ENCODE measurements around the gene SLC6A11.

SLC6A11 gene

DNA sequence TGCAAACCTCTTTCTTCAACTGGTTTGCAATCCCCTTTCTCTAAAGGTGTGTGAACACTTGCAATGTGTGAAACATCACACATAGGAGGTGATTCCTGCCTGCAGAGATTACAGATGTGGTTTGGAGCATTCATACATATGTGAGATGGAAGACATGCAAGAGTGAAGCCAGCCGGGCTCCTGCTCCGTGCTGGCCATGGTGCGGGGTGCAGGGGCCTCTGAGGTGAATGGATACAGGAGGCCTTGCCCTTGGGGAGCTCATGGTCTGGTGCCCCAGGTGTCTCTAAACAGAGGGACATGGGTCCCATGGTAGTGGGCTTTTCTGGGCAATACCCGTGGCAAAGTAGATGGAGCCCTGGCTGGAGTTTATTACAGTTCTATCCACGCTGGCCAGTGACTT lies 6.0 kb downstream of the SLC6A11 start:
- H3K27me3 ChIP-seq (replicated peaks; ENCODE audit: control insufficient read depth, insufficient read depth, low read length): peaks cover 27% of the 10 kb centered on the region
- no peak overlapping the region for H3K4me3 ChIP-seq (ENCODE audit: low read length)
- no peaks in the 10 kb centered on the region for H3K4me1 ChIP-seq (ENCODE audit: control insufficient read depth, insufficient read depth, low read length)
- DNase-seq (ENCODE audit: low read depth): no peak
- H3K36me3 ChIP-seq (ENCODE audit: control insufficient read depth, insufficient read depth, low read length, severe bottlenecking): no peaks in the 10 kb centered on the region
- H3K9me3 ChIP-seq (ENCODE audit: control insufficient read depth, low read length): peaks cover 17% of the 10 kb centered on the region
- H3K9ac ChIP-seq (ENCODE audit: low read length): no peak overlapping the region

DNA sequence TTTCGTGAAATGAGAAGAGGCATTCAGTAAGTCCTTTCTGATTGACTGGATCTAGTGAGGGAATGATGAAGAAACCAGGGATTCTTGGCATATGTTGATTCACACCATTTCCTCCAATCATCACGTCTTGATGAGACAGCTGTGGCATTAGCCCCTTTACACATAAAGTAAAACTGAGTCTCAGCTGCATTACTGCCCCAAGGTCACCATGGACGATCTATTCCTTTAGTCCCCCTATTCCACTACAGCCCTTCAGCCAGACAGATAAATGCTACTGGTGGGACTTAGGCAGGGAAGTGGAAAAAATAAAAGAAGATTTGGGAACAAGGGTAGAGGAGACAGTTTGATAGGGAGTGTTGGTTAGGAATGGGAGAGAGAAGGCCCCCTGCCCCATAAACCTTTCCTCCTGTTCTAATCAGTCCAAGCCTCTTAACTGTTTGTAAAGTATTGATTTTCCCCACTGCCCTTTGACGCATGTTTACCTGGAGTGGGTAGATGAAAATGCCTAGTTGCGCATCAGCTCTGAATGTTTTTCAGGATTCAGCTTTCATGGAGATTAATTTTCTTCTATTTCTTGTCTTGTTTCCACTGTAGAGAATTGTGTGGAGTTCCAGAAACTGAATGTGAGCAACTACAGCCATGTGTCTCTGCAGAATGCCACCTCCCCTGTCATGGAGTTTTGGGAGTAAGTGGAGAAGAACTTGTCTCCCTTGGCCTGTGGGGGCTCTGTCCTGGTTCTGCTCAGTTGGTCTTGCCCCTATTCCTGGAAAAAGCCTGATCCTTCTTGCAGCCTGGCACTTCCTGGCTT lies 6.9 kb downstream of the SLC6A11 start:
- no peak overlapping the region for H3K9ac ChIP-seq (ENCODE audit: low read length)
- H3K9me3 ChIP-seq (ENCODE audit: control insufficient read depth, low read length): peaks cover 17% of the 10 kb centered on the region
- no peaks in the 10 kb centered on the region for H3K36me3 ChIP-seq (ENCODE audit: control insufficient read depth, insufficient read depth, low read length, severe bottlenecking)
- H3K27me3 ChIP-seq (replicated peaks; ENCODE audit: control insufficient read depth, insufficient read depth, low read length): peaks cover 30% of the 10 kb centered on the region
- H3K4me1 ChIP-seq (ENCODE audit: control insufficient read depth, insufficient read depth, low read length): no peaks in the 10 kb centered on the region
- H3K4me3 ChIP-seq (ENCODE audit: low read length): no peak overlapping the region
- no peak for DNase-seq (ENCODE audit: low read depth)

DNA sequence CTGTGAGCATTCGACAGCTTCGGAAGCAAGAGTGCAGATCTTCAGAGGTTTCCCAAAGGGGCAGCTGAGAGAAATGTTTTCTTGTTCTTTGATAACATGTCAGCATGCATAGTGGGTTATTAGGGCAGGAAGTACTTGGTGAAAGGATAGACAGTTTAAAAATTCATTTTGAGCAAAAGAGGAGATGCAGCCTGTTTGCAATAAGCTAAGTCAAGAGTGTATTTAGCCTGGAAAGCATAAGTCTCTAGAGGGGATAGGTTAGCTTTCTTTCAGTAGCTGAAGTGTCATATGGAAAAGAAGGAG lies 7.4 kb downstream of the SLC6A11 start:
- no peak for DNase-seq (ENCODE audit: low read depth)
- H3K27me3 ChIP-seq (replicated peaks; ENCODE audit: control insufficient read depth, insufficient read depth, low read length): peaks cover 29% of the 10 kb centered on the region
- peaks cover 17% of the 10 kb centered on the region for H3K9me3 ChIP-seq (ENCODE audit: control insufficient read depth, low read length)
- no peak overlapping the region for H3K9ac ChIP-seq (ENCODE audit: low read length)
- H3K4me1 ChIP-seq (ENCODE audit: control insufficient read depth, insufficient read depth, low read length): no peaks in the 10 kb centered on the region
- no peaks in the 10 kb centered on the region for H3K36me3 ChIP-seq (ENCODE audit: control insufficient read depth, insufficient read depth, low read length, severe bottlenecking)
- H3K4me3 ChIP-seq (ENCODE audit: low read length): no peak overlapping the region

DNA sequence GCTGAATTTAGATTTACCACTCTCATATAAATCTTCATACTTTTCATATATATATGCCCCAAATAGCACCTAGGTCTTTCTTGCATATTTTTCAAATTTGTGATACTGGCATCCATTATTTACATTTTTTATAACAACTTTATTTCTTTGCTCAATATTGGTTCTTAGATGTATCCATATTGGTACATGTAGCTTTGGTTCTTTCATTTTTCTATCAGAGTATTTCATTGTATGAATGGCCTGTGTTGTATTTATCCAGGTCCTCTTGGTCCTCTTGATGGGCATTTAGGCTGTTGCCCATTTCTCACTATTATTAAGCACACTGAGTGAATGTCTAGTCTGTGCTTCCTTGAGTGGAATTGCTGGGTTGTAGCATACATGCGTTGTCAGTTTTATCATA lies 8.4 kb downstream of the SLC6A11 start:
- peaks cover 20% of the 10 kb centered on the region for H3K27me3 ChIP-seq (replicated peaks; ENCODE audit: control insufficient read depth, insufficient read depth, low read length)
- DNase-seq (ENCODE audit: low read depth): no peak

DNA sequence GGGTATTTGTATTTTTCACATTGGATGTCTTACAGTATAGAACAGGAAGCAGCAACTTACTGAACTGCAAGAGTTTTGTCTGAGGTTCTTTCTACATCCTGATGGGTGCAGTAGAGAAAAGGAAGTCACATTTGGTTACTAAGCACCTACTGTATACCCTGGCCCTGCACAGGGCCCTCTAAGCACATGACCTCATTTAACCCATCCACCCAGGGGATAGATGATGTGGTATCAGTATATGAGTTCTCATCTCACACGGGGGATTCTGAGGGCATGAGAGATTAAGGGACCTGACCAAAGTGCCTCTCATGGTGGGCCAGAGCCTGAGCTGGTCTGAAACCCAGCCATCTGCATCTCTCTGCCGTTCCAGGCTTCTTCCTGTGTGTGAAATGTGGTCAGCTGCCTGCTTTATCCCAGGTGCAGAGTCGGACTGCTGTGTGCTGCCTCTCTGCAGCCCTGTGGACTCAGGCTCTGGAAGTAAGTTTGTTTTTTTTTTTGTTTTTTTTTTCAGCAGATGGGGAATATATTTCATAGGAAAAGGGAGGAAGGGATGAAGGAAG lies 17.9 kb downstream of the SLC6A11 start:
- H3K9ac ChIP-seq (ENCODE audit: low read length): no peak overlapping the region
- no peak overlapping the region for H3K4me3 ChIP-seq (ENCODE audit: low read length)
- peaks cover 46% of the 10 kb centered on the region for H3K27me3 ChIP-seq (replicated peaks; ENCODE audit: control insufficient read depth, insufficient read depth, low read length)
- no peak for DNase-seq (ENCODE audit: low read depth)
- H3K4me1 ChIP-seq (ENCODE audit: control insufficient read depth, insufficient read depth, low read length): no peaks in the 10 kb centered on the region
- no peaks in the 10 kb centered on the region for H3K9me3 ChIP-seq (ENCODE audit: control insufficient read depth, low read length)
- no peaks in the 10 kb centered on the region for H3K36me3 ChIP-seq (ENCODE audit: control insufficient read depth, insufficient read depth, low read length, severe bottlenecking)

More for the DNA sequence above, 8.4 kb downstream of the SLC6A11 start:
- no peaks in the 10 kb centered on the region for H3K4me1 ChIP-seq (ENCODE audit: control insufficient read depth, insufficient read depth, low read length)
- peaks cover 17% of the 10 kb centered on the region for H3K9me3 ChIP-seq (ENCODE audit: control insufficient read depth, low read length)
- H3K9ac ChIP-seq (ENCODE audit: low read length): no peak overlapping the region
- H3K36me3 ChIP-seq (ENCODE audit: control insufficient read depth, insufficient read depth, low read length, severe bottlenecking): no peaks in the 10 kb centered on the region
- H3K4me3 ChIP-seq (ENCODE audit: low read length): no peak overlapping the region

DNA sequence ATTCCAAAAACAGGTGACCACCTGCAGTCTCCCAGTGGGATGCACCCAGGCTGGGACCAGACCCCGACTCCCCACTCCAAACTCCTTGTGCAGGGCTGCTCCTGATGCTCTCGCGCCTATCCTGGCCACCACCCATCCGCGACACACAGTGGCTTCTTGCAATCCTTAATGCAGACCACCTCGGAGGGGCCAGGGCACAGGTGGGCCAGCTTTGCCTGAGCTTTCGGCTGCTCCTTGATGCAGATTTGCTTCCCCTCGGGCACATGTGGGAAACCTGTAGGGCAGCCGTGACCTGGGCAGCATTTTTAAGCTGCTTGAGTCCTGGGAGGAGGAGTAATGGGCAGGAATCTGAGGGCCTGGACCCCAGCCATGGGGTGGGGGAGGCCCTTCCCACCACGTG lies 18.9 kb downstream of the SLC6A11 start:
- Histone ChIP-seq H3K9ac (ENCODE audit: low read length) (no peak overlapping the region), H3K4me3 (ENCODE audit: low read length) (no peak overlapping the region), H3K4me1 (ENCODE audit: control insufficient read depth, insufficient read depth, low read length) (no peaks in the 10 kb centered on the region), H3K36me3 (ENCODE audit: control insufficient read depth, insufficient read depth, low read length, severe bottlenecking) (no peaks in the 10 kb centered on the region), H3K27me3 (replicated peaks; ENCODE audit: control insufficient read depth, insufficient read depth, low read length) (peaks cover 52% of the 10 kb centered on the region), H3K9me3 (ENCODE audit: control insufficient read depth, low read length) (no peaks in the 10 kb centered on the region)
- no peak for DNase-seq (ENCODE audit: low read depth)

DNA sequence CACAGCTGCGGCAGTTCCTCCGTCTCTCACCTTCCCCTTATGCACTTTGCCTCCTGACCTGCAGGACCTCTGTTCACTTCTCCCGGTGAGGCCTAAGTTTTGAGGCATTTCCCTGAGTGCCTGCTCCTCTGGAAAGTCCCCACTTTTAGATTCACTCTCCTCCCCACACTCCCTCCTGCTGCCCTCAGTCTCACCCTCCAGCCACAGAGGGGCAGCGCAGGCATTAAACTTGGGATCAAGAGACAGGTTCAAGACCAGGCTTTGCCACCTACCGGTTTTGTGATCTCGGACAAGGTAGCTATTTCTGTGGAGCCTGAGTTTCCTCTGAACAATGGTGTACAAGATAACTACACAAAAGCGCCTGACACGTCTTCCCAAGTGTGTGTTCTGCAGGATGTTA lies 19.4 kb downstream of the SLC6A11 start:
- Histone ChIP-seq H3K36me3 (ENCODE audit: control insufficient read depth, insufficient read depth, low read length, severe bottlenecking) (no peaks in the 10 kb centered on the region), H3K4me3 (ENCODE audit: low read length) (no peak overlapping the region), H3K9me3 (ENCODE audit: control insufficient read depth, low read length) (no peaks in the 10 kb centered on the region), H3K4me1 (ENCODE audit: control insufficient read depth, insufficient read depth, low read length) (no peaks in the 10 kb centered on the region), H3K27me3 (replicated peaks; ENCODE audit: control insufficient read depth, insufficient read depth, low read length) (peaks cover 52% of the 10 kb centered on the region), H3K9ac (ENCODE audit: low read length) (no peak overlapping the region)
- no peak for DNase-seq (ENCODE audit: low read depth)

DNA sequence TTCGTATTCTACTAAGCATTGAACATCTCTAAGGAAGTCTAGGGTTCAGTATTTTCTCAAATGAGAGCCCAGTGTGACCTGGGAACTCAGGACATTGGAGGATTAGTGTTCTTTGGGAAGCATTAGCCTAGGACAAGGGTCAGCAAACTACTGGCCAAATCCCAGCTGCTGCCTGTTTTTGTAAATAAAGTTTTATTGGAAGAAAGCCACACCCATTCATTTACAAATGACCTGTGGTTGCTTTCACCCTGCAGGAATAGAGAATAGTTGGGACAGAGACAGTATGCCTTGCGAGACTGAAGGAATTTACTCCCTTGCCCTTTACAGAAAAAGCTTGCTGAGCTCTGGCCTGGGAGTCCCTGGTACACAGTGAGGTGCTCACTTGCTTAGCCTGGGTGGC lies 20.6 kb downstream of the SLC6A11 start:
- H3K4me3 ChIP-seq (ENCODE audit: low read length): no peak overlapping the region
- H3K4me1 ChIP-seq (ENCODE audit: control insufficient read depth, insufficient read depth, low read length): no peaks in the 10 kb centered on the region
- H3K9me3 ChIP-seq (ENCODE audit: control insufficient read depth, low read length): no peaks in the 10 kb centered on the region
- no peaks in the 10 kb centered on the region for H3K36me3 ChIP-seq (ENCODE audit: control insufficient read depth, insufficient read depth, low read length, severe bottlenecking)
- no peak overlapping the region for H3K9ac ChIP-seq (ENCODE audit: low read length)
- peaks cover 51% of the 10 kb centered on the region for H3K27me3 ChIP-seq (replicated peaks; ENCODE audit: control insufficient read depth, insufficient read depth, low read length)
- no peak for DNase-seq (ENCODE audit: low read depth)

DNA sequence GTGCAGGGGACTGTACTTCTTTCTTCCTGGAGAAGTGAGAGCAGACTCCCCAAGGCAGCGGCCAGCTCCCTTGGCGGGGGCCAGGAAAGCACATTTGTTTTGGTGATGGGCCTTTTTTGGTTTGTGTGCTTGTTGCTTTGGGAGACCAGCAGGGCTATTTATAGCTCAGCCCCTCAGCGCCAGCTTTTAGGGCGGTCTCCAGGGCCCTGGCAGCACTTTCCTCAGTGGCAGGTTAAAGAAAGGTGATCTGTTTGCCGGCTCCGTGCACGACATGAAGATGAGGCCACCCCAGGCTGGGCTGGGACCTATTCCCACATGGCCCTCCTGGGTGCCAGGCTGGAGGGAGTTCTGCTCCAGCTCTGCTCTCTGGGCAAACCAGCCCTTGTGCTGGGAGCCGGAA lies 21.8 kb downstream of the SLC6A11 start:
- no peak overlapping the region for H3K4me3 ChIP-seq (ENCODE audit: low read length)
- no peak overlapping the region for H3K9ac ChIP-seq (ENCODE audit: low read length)
- peaks cover 48% of the 10 kb centered on the region for H3K27me3 ChIP-seq (replicated peaks; ENCODE audit: control insufficient read depth, insufficient read depth, low read length)
- no peaks in the 10 kb centered on the region for H3K4me1 ChIP-seq (ENCODE audit: control insufficient read depth, insufficient read depth, low read length)
- no peak for DNase-seq (ENCODE audit: low read depth)
- H3K36me3 ChIP-seq (ENCODE audit: control insufficient read depth, insufficient read depth, low read length, severe bottlenecking): no peaks in the 10 kb centered on the region
- H3K9me3 ChIP-seq (ENCODE audit: control insufficient read depth, low read length): no peaks in the 10 kb centered on the region

DNA sequence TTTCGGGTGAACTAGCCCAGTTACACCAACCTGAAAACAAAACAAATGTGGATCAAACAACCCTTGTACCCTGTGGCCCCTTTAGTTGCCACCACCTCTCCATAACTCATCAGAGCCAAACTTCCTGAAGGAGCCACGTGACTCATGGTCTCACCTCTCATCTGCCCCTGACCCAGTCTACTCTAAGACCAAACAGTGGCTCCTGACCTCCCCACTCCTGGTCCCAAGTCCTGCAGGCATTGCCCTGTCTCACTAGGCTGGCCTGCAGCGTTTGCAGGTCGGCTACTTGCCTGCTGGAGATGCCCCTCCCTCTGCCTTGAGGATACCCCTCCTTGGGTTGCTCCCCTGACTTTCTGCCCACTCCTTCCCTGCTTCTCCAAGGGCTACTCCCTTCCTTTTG lies 23.1 kb downstream of the SLC6A11 start:
- no peaks in the 10 kb centered on the region for H3K9me3 ChIP-seq (ENCODE audit: control insufficient read depth, low read length)
- no peaks in the 10 kb centered on the region for H3K36me3 ChIP-seq (ENCODE audit: control insufficient read depth, insufficient read depth, low read length, severe bottlenecking)
- H3K27me3 ChIP-seq (replicated peaks; ENCODE audit: control insufficient read depth, insufficient read depth, low read length): peaks cover 46% of the 10 kb centered on the region
- DNase-seq (ENCODE audit: low read depth): no peak
- no peaks in the 10 kb centered on the region for H3K4me1 ChIP-seq (ENCODE audit: control insufficient read depth, insufficient read depth, low read length)
- H3K9ac ChIP-seq (ENCODE audit: low read length): no peak overlapping the region
- H3K4me3 ChIP-seq (ENCODE audit: low read length): no peak overlapping the region

DNA sequence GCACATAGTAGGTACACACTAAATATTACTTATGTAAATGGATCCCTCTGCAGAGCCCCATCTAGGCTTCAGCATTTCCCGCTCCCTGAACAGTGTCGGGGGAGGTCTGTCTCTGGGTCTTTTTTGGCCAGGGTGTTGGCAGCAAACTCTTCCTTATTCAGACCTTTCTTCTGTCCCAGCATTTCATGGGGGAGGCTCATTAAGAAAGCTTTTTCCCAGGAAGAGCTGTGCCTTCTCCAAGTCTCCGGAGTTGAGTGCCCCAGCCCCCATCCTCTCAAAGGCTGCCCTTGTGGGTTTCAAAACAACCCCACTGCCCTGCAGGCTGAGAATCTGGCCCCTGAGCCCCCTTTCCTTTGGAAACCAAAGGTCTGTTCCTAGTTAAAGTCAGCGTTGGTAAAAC lies 25.1 kb downstream of the SLC6A11 start:
- Histone ChIP-seq H3K9me3 (ENCODE audit: control insufficient read depth, low read length) (peaks cover 2% of the 10 kb centered on the region), H3K36me3 (ENCODE audit: control insufficient read depth, insufficient read depth, low read length, severe bottlenecking) (no peaks in the 10 kb centered on the region), H3K4me1 (ENCODE audit: control insufficient read depth, insufficient read depth, low read length) (no peaks in the 10 kb centered on the region), H3K9ac (ENCODE audit: low read length) (no peak overlapping the region), H3K4me3 (ENCODE audit: low read length) (no peak overlapping the region), H3K27me3 (replicated peaks; ENCODE audit: control insufficient read depth, insufficient read depth, low read length) (peaks cover 42% of the 10 kb centered on the region)
- DNase-seq (ENCODE audit: low read depth): no peak

DNA sequence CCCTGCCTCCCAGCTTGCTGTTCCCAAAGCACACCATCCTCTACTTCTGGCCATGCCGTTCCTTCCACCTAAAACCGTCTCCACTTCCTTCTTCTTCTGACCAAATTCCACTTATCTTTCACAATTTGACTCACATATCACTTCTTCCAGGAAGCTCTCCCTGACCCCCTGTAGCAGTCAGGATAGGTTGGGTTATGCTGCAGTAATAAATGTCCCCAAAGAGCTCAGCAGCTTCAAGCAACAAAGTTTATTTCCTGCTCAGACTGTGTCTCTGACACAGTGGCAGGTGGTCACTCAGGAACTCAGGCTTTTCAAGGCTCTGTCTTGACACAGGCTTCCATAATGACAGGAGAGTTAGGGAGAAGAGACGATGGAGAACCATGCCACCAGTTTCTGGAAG lies 27.4 kb downstream of the SLC6A11 start:
- H3K9ac ChIP-seq (ENCODE audit: low read length): no peak overlapping the region
- no peaks in the 10 kb centered on the region for H3K36me3 ChIP-seq (ENCODE audit: control insufficient read depth, insufficient read depth, low read length, severe bottlenecking)
- no peaks in the 10 kb centered on the region for H3K4me1 ChIP-seq (ENCODE audit: control insufficient read depth, insufficient read depth, low read length)
- H3K4me3 ChIP-seq (ENCODE audit: low read length): no peak overlapping the region
- H3K9me3 ChIP-seq (ENCODE audit: control insufficient read depth, low read length): peaks cover 2% of the 10 kb centered on the region
- peaks cover 48% of the 10 kb centered on the region for H3K27me3 ChIP-seq (replicated peaks; ENCODE audit: control insufficient read depth, insufficient read depth, low read length)
- DNase-seq (ENCODE audit: low read depth): no peak
